OCI-LY7 (cell line): ENCODE data around the gene IRS1.

Experiments
- CTCF ChIP-seq: fragments of 200-600 bp; sonication (generic); conservative IDR thresholded peaks from 2 replicates; pipeline ENCODE4 v1.5.1; 2014; ENCODE audit warnings: mild to moderate bottlenecking, antibody characterized with exemption, low read length, moderate library complexity, mixed read lengths
- EZH2phosphoT487 ChIP-seq: fragments of 200-600 bp; sonication (generic); IDR thresholded peaks from 2 replicates; pipeline ENCODE4 v1.6.1; 2018; ENCODE audit warnings: low read depth, borderline replicate concordance, mild to moderate bottlenecking, mixed run types, antibody characterized with exemption, low read length, moderate library complexity, mixed read lengths

- TF ChIP-seq CTCF (no peak), EZH2phosphoT487 (no peak)
Observed at GRCh38 chr2:226803410-226803809, 3.8 kb upstream of the IRS1 start.
